Parietal lobe (tissue), 1 donor: ENCODE data around the gene OR1A1. TPM values are rescaled to one million over a fixed set of nuclear protein-coding genes. Genes with fewer than 3 reads are reported as not detected.

Source experiments
- total RNA-seq: library from RNA; depleted of rRNA; stranded (reverse); fragments of >200 nt; gene quantifications from one replicate; pipeline ENCODE4 v1.2.3, GENCODE V29; 2014

Gene OR1A1
- not detected for total RNA-seq

GRCh38 chr17:3207367-3207766 lies at the start of gene OR1A1:
Gene OR1A1, plus strand, starts transcription at chr17:3207667. Its CDS starts 7,954 bp downstream, at chr17:3215621.

GRCh38 chr17:3197219-3197618 lies 10.2 kb upstream of the OR1A1 start, which contains the start of gene OR1A2:
Gene OR1A2, plus strand, starts transcription at chr17:3197519. Its CDS starts 0 bp downstream, at chr17:3197519.

Other genes with a start within 250 kb of the OR1A1 start
- gene OR1D5, start 144.1 kb upstream of the OR1A1 start, total RNA-seq: not detected
- not detected for gene OR1D2, start 103.2 kb upstream of the OR1A1 start, total RNA-seq
- not detected for gene OR1G1, start 80.1 kb upstream of the OR1A1 start, total RNA-seq
- gene OR1A2, start 10.1 kb upstream of the OR1A1 start, total RNA-seq: not detected
- gene OR3A1, start 90.7 kb downstream of the OR1A1 start, total RNA-seq: 0.31 TPM
- gene OR3A2, start 178.6 kb downstream of the OR1A1 start, total RNA-seq: 1.3 TPM
- gene OR1E1, start 190.7 kb downstream of the OR1A1 start, total RNA-seq: not detected
- not detected for gene OR3A3, start 203.7 kb downstream of the OR1A1 start, total RNA-seq
- not detected for gene OR1E2, start 226.2 kb downstream of the OR1A1 start, total RNA-seq